ENCODE data around the gene NEU1. TPM values are rescaled to one million over a fixed set of nuclear protein-coding genes. Genes with fewer than 3 reads are reported as not detected.

The NEU1 gene
- total and polyA plus RNA-seq, 2 experiments from 2014 or later, result 388 to 402 TPM

- Histone ChIP-seq H3K36me3 (replicated peaks; ENCODE audit: insufficient read depth, low read depth) (no peaks in the 10 kb centered on the region), H3K27ac (peak overlapping the region; percentile 84), H3K27me3 (no peaks in the 10 kb centered on the region), H3K9me2 (replicated peaks; ENCODE audit: insufficient read depth) (no peaks in the 10 kb centered on the region), H4K20me1 (ENCODE audit: insufficient read depth, poor library complexity, severe bottlenecking) (no peaks in the 10 kb centered on the region), H3K4me3 (no peak overlapping the region), H2AFZ (no peak overlapping the region), H3K4me2 (peak overlapping the region; percentile 21), H3K79me2 (peaks cover 12% of the 10 kb centered on the region), H3K4me1 (ENCODE audit: insufficient read depth) (peaks cover 20% of the 10 kb centered on the region), H3K9me3 (ENCODE audit: low read depth) (no peaks in the 10 kb centered on the region)
- WGBS (ENCODE audit: low lambda C conversion rate, missing lambda C conversion rate), result 52% methylated on average over 3 of the region's 3 CpGs
- no peak for TF ChIP-seq EZH2phosphoT487 (IDR thresholded peaks at IDR 0.05; ENCODE audit: low read depth, severe bottlenecking, unreplicated experiment)
- TF ChIP-seq CTCF (IDR thresholded peaks at IDR 0.05; ENCODE audit: poor library complexity), result no peak
- no peak for TF ChIP-seq EZH2 (IDR thresholded peaks at IDR 0.05; ENCODE audit: borderline replicate concordance)
- DNase-seq (ENCODE audit: low spot score), result no peak
Measured at GRCh38 chr6:31903957-31904356, 41.3 kb upstream of the NEU1 start.

GRCh38 chr6:31901953-31902643, 39.5 kb upstream of the NEU1 start, which contains the start of gene ZBTB12:
TSS of gene ZBTB12 (minus strand) at chr6:31902086. CDS start at chr6:31901305, 781 bp downstream.
- H3K27ac ChIP-seq, result peak within 1 kb of the TSS; percentile 84
- H2AFZ ChIP-seq, result peak within 1 kb of the TSS; percentile 59
- H3K27me3 ChIP-seq, result no peaks in the 10 kb centered on the region
- H3K4me1 ChIP-seq (ENCODE audit: insufficient read depth), result peaks cover 24% of the 10 kb centered on the region
- H4K20me1 ChIP-seq (ENCODE audit: insufficient read depth, poor library complexity, severe bottlenecking), result no peaks in the 10 kb centered on the region
- H3K36me3 ChIP-seq (replicated peaks; ENCODE audit: insufficient read depth, low read depth), result no peaks in the 10 kb centered on the region
- peak within 1 kb of the TSS; percentile 61 for H3K4me3 ChIP-seq
- H3K79me2 ChIP-seq, result peaks cover 25% of the 10 kb centered on the region
- WGBS (ENCODE audit: low lambda C conversion rate, missing lambda C conversion rate), result under 1% methylated on average over 15 of the region's 77 CpGs
- DNase-seq (ENCODE audit: low spot score), result peak; percentile 98
- H3K9me2 ChIP-seq (replicated peaks; ENCODE audit: insufficient read depth), result no peaks in the 10 kb centered on the region
- no peaks in the 10 kb centered on the region for H3K9me3 ChIP-seq (ENCODE audit: low read depth)
- H3K4me2 ChIP-seq, result peak within 1 kb of the TSS; percentile 77
- no peak for TF ChIP-seq CTCF (IDR thresholded peaks at IDR 0.05; ENCODE audit: poor library complexity)
- no peak for TF ChIP-seq EZH2 (IDR thresholded peaks at IDR 0.05; ENCODE audit: borderline replicate concordance)
- TF ChIP-seq EZH2phosphoT487 (IDR thresholded peaks at IDR 0.05; ENCODE audit: low read depth, severe bottlenecking, unreplicated experiment), result no peak

GRCh38 chr6:31901415-31901952, 38.9 kb upstream of the NEU1 start:
- Histone ChIP-seq H3K9me2 (replicated peaks; ENCODE audit: insufficient read depth) (no peaks in the 10 kb centered on the region), H3K79me2 (peaks cover 30% of the 10 kb centered on the region), H3K4me1 (ENCODE audit: insufficient read depth) (peaks cover 24% of the 10 kb centered on the region), H3K4me2 (peak overlapping the region; percentile 77), H4K20me1 (ENCODE audit: insufficient read depth, poor library complexity, severe bottlenecking) (no peaks in the 10 kb centered on the region), H3K27ac (peak overlapping the region; percentile 84), H3K9me3 (ENCODE audit: low read depth) (no peaks in the 10 kb centered on the region), H3K4me3 (peak overlapping the region; percentile 61), H3K27me3 (no peaks in the 10 kb centered on the region), H2AFZ (peak overlapping the region; percentile 59), H3K36me3 (replicated peaks; ENCODE audit: insufficient read depth, low read depth) (no peaks in the 10 kb centered on the region)
- 50% methylated on average over 2 of the region's 45 CpGs for WGBS (ENCODE audit: low lambda C conversion rate, missing lambda C conversion rate)
- DNase-seq (ENCODE audit: low spot score), result peak; percentile 76
- TF ChIP-seq EZH2 (IDR thresholded peaks at IDR 0.05; ENCODE audit: borderline replicate concordance), result no peak
- no peak for TF ChIP-seq CTCF (IDR thresholded peaks at IDR 0.05; ENCODE audit: poor library complexity)
- no peak for TF ChIP-seq EZH2phosphoT487 (IDR thresholded peaks at IDR 0.05; ENCODE audit: low read depth, severe bottlenecking, unreplicated experiment)

All from hepatocyte (in vitro differentiated cells).